GM21717 (cell line): ENCODE results near the gene SMIM38.

Source experiments
- ATAC-seq: cut with Tn5 transposase; IDR thresholded peaks from one replicate; pipeline ENCODE4 v1.9.1; 2021; ENCODE audit warnings: mild to moderate bottlenecking, moderate library complexity; ENCODE audit not compliant: unreplicated experiment

Gene SMIM38

GRCh38 chr11:69178819-69179482, 23.2 kb downstream of the SMIM38 start:
- no peak for ATAC-seq

GRCh38 chr11:69180226-69180625, 24.5 kb downstream of the SMIM38 start:
- ATAC-seq = no peak

GRCh38 chr11:69180726-69181125, 25.0 kb downstream of the SMIM38 start:
- ATAC-seq = no peak

- no peak for ATAC-seq
Observed at GRCh38 chr11:69183613-69184012, 27.9 kb downstream of the SMIM38 start.

- no peak for ATAC-seq
Observed at GRCh38 chr11:69186316-69187260, 30.9 kb downstream of the SMIM38 start.

- no peak for ATAC-seq
Observed at GRCh38 chr11:69187540-69188065, 31.9 kb downstream of the SMIM38 start.

GRCh38 chr11:69189059-69189458, 33.3 kb downstream of the SMIM38 start:
- ATAC-seq = no peak

GRCh38 chr11:69190796-69191536, 35.2 kb downstream of the SMIM38 start:
- ATAC-seq = no peak

- ATAC-seq = no peak
Observed at GRCh38 chr11:69192301-69192721, 36.6 kb downstream of the SMIM38 start.

GRCh38 chr11:69193151-69193550, 37.4 kb downstream of the SMIM38 start:
- ATAC-seq = no peak

- no peak for ATAC-seq
Observed at GRCh38 chr11:69193629-69194028, 37.9 kb downstream of the SMIM38 start.

GRCh38 chr11:69194396-69194795, 38.7 kb downstream of the SMIM38 start:
- no peak for ATAC-seq

- ATAC-seq = no peak
Observed at GRCh38 chr11:69194956-69195355, 39.2 kb downstream of the SMIM38 start.

GRCh38 chr11:69195824-69196782, 40.4 kb downstream of the SMIM38 start:
- ATAC-seq = no peak

- ATAC-seq = no peak
Observed at GRCh38 chr11:69196783-69197169, 41.0 kb downstream of the SMIM38 start.

GRCh38 chr11:69198891-69199582, 43.3 kb downstream of the SMIM38 start:
- ATAC-seq = no peak

- ATAC-seq = no peak
Observed at GRCh38 chr11:69199583-69200315, 44.0 kb downstream of the SMIM38 start.

- ATAC-seq = no peak
Observed at GRCh38 chr11:69200331-69201065, 44.8 kb downstream of the SMIM38 start.
